ENCODE measurements around the gene MET.
"Not testable (repeated sequence)": the region's sequence is repeated elsewhere in the genome, so short reads cannot be mapped to it uniquely, and the experiment has no call there.

The MET gene

GRCh38 chr7:116641551-116642153 lies 30.3 kb upstream of the MET start:
- 80% methylated on average over 2 of the region's 2 CpGs; no CpG with 5 or more reads in 1 of the 2 experiments for WGBS, 2 experiments (ENCODE audit: insufficient coverage in 2 of 2)
- Histone ChIP-seq H3K9me3 (ENCODE audit: control insufficient read depth, low read length) (no peaks in the 10 kb centered on the region), H3K4me1 (ENCODE audit: control insufficient read depth, insufficient read depth, low read length, poor library complexity, severe bottlenecking) (no peaks in the 10 kb centered on the region), H3K27ac (ENCODE audit: low read depth, low read length, severe bottlenecking) (no peak overlapping the region), H3K4me3 (ENCODE audit: extremely low read depth, insufficient read depth, low read length, poor library complexity, severe bottlenecking) (no peak overlapping the region), H3K36me3 (ENCODE audit: control insufficient read depth, insufficient read depth, low read length) (no peaks in the 10 kb centered on the region)

- H3K9me3 ChIP-seq (ENCODE audit: control insufficient read depth, low read length); H3K27ac ChIP-seq (ENCODE audit: low read depth, low read length, severe bottlenecking); H3K36me3 ChIP-seq (ENCODE audit: control insufficient read depth, insufficient read depth, low read length); H3K4me3 ChIP-seq (ENCODE audit: extremely low read depth, insufficient read depth, low read length, poor library complexity, severe bottlenecking); H3K4me1 ChIP-seq (ENCODE audit: control insufficient read depth, insufficient read depth, low read length, poor library complexity, severe bottlenecking): not testable (repeated sequence)
- 100% methylated on average over 1 of the region's 4 CpGs for WGBS, 2 experiments (ENCODE audit: insufficient coverage in 2 of 2)
These were observed 28.8 kb upstream of the MET start for GRCh38 chr7:116643148-116643547.

- Histone ChIP-seq H3K36me3 (ENCODE audit: control insufficient read depth, insufficient read depth, low read length) (no peaks in the 10 kb centered on the region), H3K4me1 (ENCODE audit: control insufficient read depth, insufficient read depth, low read length, poor library complexity, severe bottlenecking) (no peaks in the 10 kb centered on the region), H3K27ac (ENCODE audit: low read depth, low read length, severe bottlenecking) (no peak overlapping the region), H3K4me3 (ENCODE audit: extremely low read depth, insufficient read depth, low read length, poor library complexity, severe bottlenecking) (no peak overlapping the region), H3K9me3 (ENCODE audit: control insufficient read depth, low read length) (no peaks in the 10 kb centered on the region)
- WGBS, 2 experiments (ENCODE audit: insufficient coverage in 2 of 2), result 93 to 96% methylated on average over 5 of the region's 6 CpGs
These were observed 27.4 kb upstream of the MET start for GRCh38 chr7:116644628-116645027.

GRCh38 chr7:116647290-116647689 lies 24.7 kb upstream of the MET start:
- Histone ChIP-seq H3K4me3 (ENCODE audit: extremely low read depth, insufficient read depth, low read length, poor library complexity, severe bottlenecking) (no peak overlapping the region), H3K4me1 (ENCODE audit: control insufficient read depth, insufficient read depth, low read length, poor library complexity, severe bottlenecking) (no peaks in the 10 kb centered on the region), H3K27ac (ENCODE audit: low read depth, low read length, severe bottlenecking) (no peak overlapping the region), H3K9me3 (ENCODE audit: control insufficient read depth, low read length) (no peaks in the 10 kb centered on the region), H3K36me3 (ENCODE audit: control insufficient read depth, insufficient read depth, low read length) (no peaks in the 10 kb centered on the region)
- no CpG with 5 or more reads among the region's 2 CpGs for WGBS, 2 experiments (ENCODE audit: insufficient coverage in 2 of 2)

GRCh38 chr7:116647861-116648260 lies 24.1 kb upstream of the MET start:
- WGBS, 2 experiments (ENCODE audit: insufficient coverage in 2 of 2), result 78 to 94% methylated on average over 2 of the region's 2 CpGs
- H3K9me3 ChIP-seq (ENCODE audit: control insufficient read depth, low read length), result no peaks in the 10 kb centered on the region
- no peaks in the 10 kb centered on the region for H3K4me1 ChIP-seq (ENCODE audit: control insufficient read depth, insufficient read depth, low read length, poor library complexity, severe bottlenecking)
- no peak overlapping the region for H3K4me3 ChIP-seq (ENCODE audit: extremely low read depth, insufficient read depth, low read length, poor library complexity, severe bottlenecking)
- H3K27ac ChIP-seq (ENCODE audit: low read depth, low read length, severe bottlenecking), result no peak overlapping the region
- H3K36me3 ChIP-seq (ENCODE audit: control insufficient read depth, insufficient read depth, low read length), result no peaks in the 10 kb centered on the region

- Histone ChIP-seq H3K4me3 (ENCODE audit: extremely low read depth, insufficient read depth, low read length, poor library complexity, severe bottlenecking) (no peak overlapping the region), H3K4me1 (ENCODE audit: control insufficient read depth, insufficient read depth, low read length, poor library complexity, severe bottlenecking) (no peaks in the 10 kb centered on the region), H3K9me3 (ENCODE audit: control insufficient read depth, low read length) (no peaks in the 10 kb centered on the region), H3K36me3 (ENCODE audit: control insufficient read depth, insufficient read depth, low read length) (no peaks in the 10 kb centered on the region), H3K27ac (ENCODE audit: low read depth, low read length, severe bottlenecking) (no peak overlapping the region)
- 83% methylated on average over 1 of the region's 1 CpG; no CpG with 5 or more reads in 1 of the 2 experiments for WGBS, 2 experiments (ENCODE audit: insufficient coverage in 2 of 2)
These were observed 21.6 kb upstream of the MET start for GRCh38 chr7:116650436-116650835.

- 86 to 88% methylated on average over 1 of the region's 3 CpGs for WGBS, 2 experiments (ENCODE audit: insufficient coverage in 2 of 2)
- Histone ChIP-seq H3K4me1 (ENCODE audit: control insufficient read depth, insufficient read depth, low read length, poor library complexity, severe bottlenecking) (no peaks in the 10 kb centered on the region), H3K36me3 (ENCODE audit: control insufficient read depth, insufficient read depth, low read length) (no peaks in the 10 kb centered on the region), H3K27ac (ENCODE audit: low read depth, low read length, severe bottlenecking) (no peak overlapping the region), H3K4me3 (ENCODE audit: extremely low read depth, insufficient read depth, low read length, poor library complexity, severe bottlenecking) (no peak overlapping the region), H3K9me3 (ENCODE audit: control insufficient read depth, low read length) (no peaks in the 10 kb centered on the region)
These were observed 19.2 kb upstream of the MET start for GRCh38 chr7:116652793-116653192.

GRCh38 chr7:116653204-116653603 lies 18.8 kb upstream of the MET start:
- no peak overlapping the region for H3K27ac ChIP-seq (ENCODE audit: low read depth, low read length, severe bottlenecking)
- no peaks in the 10 kb centered on the region for H3K36me3 ChIP-seq (ENCODE audit: control insufficient read depth, insufficient read depth, low read length)
- no peaks in the 10 kb centered on the region for H3K4me1 ChIP-seq (ENCODE audit: control insufficient read depth, insufficient read depth, low read length, poor library complexity, severe bottlenecking)
- H3K9me3 ChIP-seq (ENCODE audit: control insufficient read depth, low read length), result no peaks in the 10 kb centered on the region
- H3K4me3 ChIP-seq (ENCODE audit: extremely low read depth, insufficient read depth, low read length, poor library complexity, severe bottlenecking), result no peak overlapping the region
- 60 to 100% methylated on average over 1 of the region's 3 CpGs for WGBS, 2 experiments (ENCODE audit: insufficient coverage in 2 of 2)

- Histone ChIP-seq H3K9me3 (ENCODE audit: control insufficient read depth, low read length) (no peaks in the 10 kb centered on the region), H3K4me1 (ENCODE audit: control insufficient read depth, insufficient read depth, low read length, poor library complexity, severe bottlenecking) (no peaks in the 10 kb centered on the region), H3K4me3 (ENCODE audit: extremely low read depth, insufficient read depth, low read length, poor library complexity, severe bottlenecking) (no peak overlapping the region), H3K27ac (ENCODE audit: low read depth, low read length, severe bottlenecking) (no peak overlapping the region), H3K36me3 (ENCODE audit: control insufficient read depth, insufficient read depth, low read length) (no peaks in the 10 kb centered on the region)
- WGBS, 2 experiments (ENCODE audit: insufficient coverage in 2 of 2), result no CpG with 5 or more reads among the region's 2 CpGs
These were observed 18.4 kb upstream of the MET start for GRCh38 chr7:116653646-116654045.

GRCh38 chr7:116659248-116659647 lies 12.7 kb upstream of the MET start:
- not testable (repeated sequence) for H3K4me1 ChIP-seq (ENCODE audit: control insufficient read depth, insufficient read depth, low read length, poor library complexity, severe bottlenecking); H3K4me3 ChIP-seq (ENCODE audit: extremely low read depth, insufficient read depth, low read length, poor library complexity, severe bottlenecking); H3K9me3 ChIP-seq (ENCODE audit: control insufficient read depth, low read length); H3K36me3 ChIP-seq (ENCODE audit: control insufficient read depth, insufficient read depth, low read length); H3K27ac ChIP-seq (ENCODE audit: low read depth, low read length, severe bottlenecking)

- H3K4me3 ChIP-seq (ENCODE audit: extremely low read depth, insufficient read depth, low read length, poor library complexity, severe bottlenecking), result no peak overlapping the region
- H3K27ac ChIP-seq (ENCODE audit: low read depth, low read length, severe bottlenecking), result no peak overlapping the region
- no peaks in the 10 kb centered on the region for H3K9me3 ChIP-seq (ENCODE audit: control insufficient read depth, low read length)
- H3K36me3 ChIP-seq (ENCODE audit: control insufficient read depth, insufficient read depth, low read length), result no peaks in the 10 kb centered on the region
- no peaks in the 10 kb centered on the region for H3K4me1 ChIP-seq (ENCODE audit: control insufficient read depth, insufficient read depth, low read length, poor library complexity, severe bottlenecking)
These were observed 10.1 kb upstream of the MET start for GRCh38 chr7:116661865-116662264.
